ENCODE data around the gene SMIM1. TPM values are rescaled to one million over a fixed set of nuclear protein-coding genes. Genes with fewer than 3 reads are reported as not detected.

SMIM1 gene
- total RNA-seq, 2 experiments from 2014 or later = 1.5 to 1.8 TPM

DNA sequence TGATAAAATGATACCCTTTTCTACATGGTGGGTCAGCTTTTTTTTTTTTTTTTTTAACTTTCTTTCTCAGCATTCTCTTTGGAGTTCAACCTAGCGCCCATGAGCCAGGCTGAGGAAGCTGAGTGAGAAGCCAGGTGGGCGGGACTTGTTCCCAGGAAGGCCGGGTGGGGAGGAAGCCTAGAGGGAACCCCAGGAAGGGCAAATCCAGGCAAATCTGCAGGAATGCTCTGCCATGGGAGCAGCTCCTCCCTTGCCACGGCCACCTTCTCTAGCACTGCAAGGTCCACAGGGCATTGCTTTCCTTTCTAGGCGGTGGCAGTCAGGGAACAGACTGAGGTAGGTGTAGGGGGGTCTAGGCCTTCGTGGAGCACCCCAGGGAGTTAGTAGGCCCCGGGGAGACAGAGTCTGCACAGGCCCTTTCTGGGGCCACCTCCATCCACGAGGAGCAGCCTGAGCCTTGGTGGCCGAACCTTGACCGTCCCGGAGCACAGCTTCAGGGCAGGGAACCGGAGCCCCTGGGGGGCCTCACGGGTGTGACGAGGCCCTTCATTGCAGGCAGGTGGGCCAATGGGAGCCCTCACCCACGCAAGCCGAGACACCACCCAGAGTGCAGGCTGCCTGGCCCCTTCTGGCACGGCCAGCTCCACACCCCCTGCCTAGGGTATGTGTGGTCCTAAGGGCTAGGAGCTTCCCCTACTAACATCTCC lies 38.5 kb upstream of the SMIM1 start:
- Mint-ChIP-seq H3K27me3 (no peaks in the 10 kb centered on the region), H3K36me3 (peaks cover 1% of the 10 kb centered on the region), H3K4me1 (no peaks in the 10 kb centered on the region), H3K9me3 (no peaks in the 10 kb centered on the region), H3K4me3 (no peak overlapping the region), H3K27ac (no peak overlapping the region)
- no peak for DNase-seq

DNA sequence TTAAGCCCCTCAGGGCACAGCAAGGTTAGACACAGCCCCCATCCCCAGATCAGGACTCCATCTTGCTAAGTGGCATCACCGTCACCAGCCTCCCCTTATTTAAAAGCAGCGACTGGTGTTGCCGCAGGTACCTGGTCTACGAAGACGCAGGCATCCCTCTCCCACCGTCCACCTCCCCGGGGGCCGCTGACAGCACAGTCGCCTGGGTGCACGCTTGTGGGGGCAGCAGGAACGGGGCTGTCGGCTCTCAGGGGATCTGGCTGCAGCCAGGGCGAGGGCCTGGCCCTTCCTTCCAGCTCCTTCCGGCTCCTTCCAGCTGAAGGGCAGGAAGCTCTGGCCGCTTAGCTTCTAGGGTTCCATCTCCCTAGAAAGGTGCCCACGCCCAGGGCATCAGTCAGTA lies 37.9 kb upstream of the SMIM1 start:
- H3K4me1 Mint-ChIP-seq = no peaks in the 10 kb centered on the region
- DNase-seq = no peak
- peaks cover 1% of the 10 kb centered on the region for H3K36me3 Mint-ChIP-seq
- no peaks in the 10 kb centered on the region for H3K27me3 Mint-ChIP-seq
- H3K27ac Mint-ChIP-seq = no peak overlapping the region
- H3K4me3 Mint-ChIP-seq = no peak overlapping the region
- no peaks in the 10 kb centered on the region for H3K9me3 Mint-ChIP-seq

- no peaks in the 10 kb centered on the region for H3K9me3 Mint-ChIP-seq
- no peak overlapping the region for H3K27ac Mint-ChIP-seq
- no peaks in the 10 kb centered on the region for H3K4me1 Mint-ChIP-seq
- no peaks in the 10 kb centered on the region for H3K27me3 Mint-ChIP-seq
- DNase-seq = no peak
- H3K4me3 Mint-ChIP-seq = no peak overlapping the region
- H3K36me3 Mint-ChIP-seq = peaks cover 1% of the 10 kb centered on the region
Measured at GRCh38 chr1:3735027-3735681, 37.4 kb upstream of the SMIM1 start.

GRCh38 chr1:3735688-3736087 lies 36.9 kb upstream of the SMIM1 start:
- no peak overlapping the region for H3K27ac Mint-ChIP-seq
- H3K36me3 Mint-ChIP-seq = peaks cover 1% of the 10 kb centered on the region
- no peaks in the 10 kb centered on the region for H3K4me1 Mint-ChIP-seq
- no peaks in the 10 kb centered on the region for H3K9me3 Mint-ChIP-seq
- no peak for DNase-seq
- H3K4me3 Mint-ChIP-seq = no peak overlapping the region
- no peaks in the 10 kb centered on the region for H3K27me3 Mint-ChIP-seq

DNA sequence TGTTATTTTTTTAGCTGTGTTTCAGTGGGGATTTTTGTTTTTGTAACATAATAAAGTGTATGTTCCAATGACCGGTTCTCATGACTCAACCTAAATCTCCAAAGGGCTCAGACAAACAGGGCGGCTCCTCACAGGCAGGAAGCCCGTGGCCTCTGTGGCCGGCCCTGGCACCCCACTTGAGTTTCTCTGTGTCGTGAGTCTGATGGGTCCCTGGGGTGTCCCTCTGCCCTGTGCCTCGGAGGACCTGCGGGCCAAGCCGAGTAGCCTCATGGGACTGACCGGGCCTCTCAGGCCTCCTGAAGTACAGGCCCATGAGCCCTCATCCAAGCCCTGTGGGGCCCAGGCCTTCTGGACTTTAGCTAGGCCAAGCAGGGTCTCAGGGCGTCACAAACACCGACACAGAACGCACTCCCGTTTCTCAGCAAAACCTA lies 36.4 kb upstream of the SMIM1 start:
- Mint-ChIP-seq H3K4me1 (no peaks in the 10 kb centered on the region), H3K9me3 (no peaks in the 10 kb centered on the region), H3K27ac (no peak overlapping the region), H3K4me3 (no peak overlapping the region), H3K27me3 (no peaks in the 10 kb centered on the region), H3K36me3 (peaks cover 1% of the 10 kb centered on the region)
- no peak for DNase-seq

- H3K27ac Mint-ChIP-seq = no peak overlapping the region
Measured at GRCh38 chr1:3736708-3737107, 35.8 kb upstream of the SMIM1 start.

DNA sequence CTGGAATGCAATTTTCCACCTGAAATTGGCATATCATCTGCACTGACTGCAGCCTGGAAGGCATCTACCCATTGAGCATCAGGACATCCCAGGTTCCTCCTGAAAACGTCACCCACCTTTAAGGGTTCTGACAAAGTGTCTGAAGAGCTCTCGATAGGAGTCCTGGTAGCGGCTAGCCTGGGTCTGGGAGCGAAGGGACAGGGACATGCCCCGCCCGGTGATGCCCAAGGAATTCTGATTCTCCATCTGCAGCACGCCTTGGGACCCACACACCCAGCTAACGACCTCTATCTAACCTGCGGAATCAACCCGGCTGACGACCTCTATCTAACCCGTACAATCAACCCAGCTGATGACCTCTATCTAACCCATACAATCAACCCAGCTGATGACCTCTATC lies 33.6 kb upstream of the SMIM1 start:
- DNase-seq = no peak
- no peaks in the 10 kb centered on the region for H3K9me3 Mint-ChIP-seq
- H3K4me3 Mint-ChIP-seq = no peak overlapping the region
- H3K4me1 Mint-ChIP-seq = peaks cover 3% of the 10 kb centered on the region
- peaks cover 1% of the 10 kb centered on the region for H3K36me3 Mint-ChIP-seq
- no peaks in the 10 kb centered on the region for H3K27me3 Mint-ChIP-seq
- H3K27ac Mint-ChIP-seq = no peak overlapping the region

More at GRCh38 chr1:3736708-3737107, 35.8 kb upstream of the SMIM1 start:
- H3K9me3 Mint-ChIP-seq = no peaks in the 10 kb centered on the region
- no peaks in the 10 kb centered on the region for H3K4me1 Mint-ChIP-seq
- no peak for DNase-seq
- H3K27me3 Mint-ChIP-seq = no peaks in the 10 kb centered on the region
- H3K4me3 Mint-ChIP-seq = no peak overlapping the region
- peaks cover 1% of the 10 kb centered on the region for H3K36me3 Mint-ChIP-seq

DNA sequence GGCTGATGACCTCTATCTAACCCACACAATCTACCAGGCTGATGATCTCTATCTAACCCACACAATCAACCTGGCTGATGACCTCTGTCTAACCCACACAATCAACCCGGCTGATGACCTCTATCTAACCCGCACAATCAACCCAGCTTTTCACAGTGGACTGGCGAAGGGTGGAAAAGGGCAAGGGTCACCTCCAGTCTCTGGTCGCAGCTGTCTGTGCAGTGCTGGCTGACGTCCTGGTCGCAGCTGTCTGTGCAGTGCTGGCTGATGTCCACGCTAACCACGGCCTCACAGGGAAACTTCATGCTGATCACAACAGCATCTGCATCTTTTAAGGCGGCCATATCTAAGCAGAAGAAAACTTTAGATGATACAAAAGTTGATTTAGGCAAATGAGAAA lies 32.5 kb upstream of the SMIM1 start:
- no peaks in the 10 kb centered on the region for H3K9me3 Mint-ChIP-seq
- no peak overlapping the region for H3K4me3 Mint-ChIP-seq
- DNase-seq = no peak
- H3K4me1 Mint-ChIP-seq = peaks cover 6% of the 10 kb centered on the region
- no peak overlapping the region for H3K27ac Mint-ChIP-seq
- H3K36me3 Mint-ChIP-seq = peaks cover 3% of the 10 kb centered on the region
- H3K27me3 Mint-ChIP-seq = no peaks in the 10 kb centered on the region

DNA sequence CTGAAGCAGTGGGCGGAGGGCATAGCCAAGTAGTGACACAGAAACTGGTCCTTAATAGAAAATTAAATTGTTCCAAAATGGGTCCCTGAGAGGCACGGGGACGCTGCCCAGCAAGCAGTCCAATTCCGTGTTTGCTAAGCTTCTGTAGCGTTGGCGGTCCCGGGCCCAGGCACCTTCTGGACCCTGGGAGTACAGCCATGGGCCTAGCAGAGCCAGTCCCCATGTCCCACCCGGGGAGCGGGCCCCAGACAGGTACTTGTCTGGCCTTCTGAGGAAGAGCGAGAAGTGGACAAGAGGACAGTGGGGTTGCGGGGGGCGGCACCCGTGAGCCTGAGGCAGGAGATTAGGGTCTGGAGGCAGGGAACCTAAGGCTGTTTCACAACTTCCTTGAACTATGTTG lies 31.8 kb upstream of the SMIM1 start:
- H3K27me3 Mint-ChIP-seq = no peaks in the 10 kb centered on the region
- H3K9me3 Mint-ChIP-seq = no peaks in the 10 kb centered on the region
- H3K27ac Mint-ChIP-seq = no peak overlapping the region
- DNase-seq = no peak
- peaks cover 12% of the 10 kb centered on the region for H3K4me1 Mint-ChIP-seq
- peaks cover 6% of the 10 kb centered on the region for H3K36me3 Mint-ChIP-seq
- no peak overlapping the region for H3K4me3 Mint-ChIP-seq

DNA sequence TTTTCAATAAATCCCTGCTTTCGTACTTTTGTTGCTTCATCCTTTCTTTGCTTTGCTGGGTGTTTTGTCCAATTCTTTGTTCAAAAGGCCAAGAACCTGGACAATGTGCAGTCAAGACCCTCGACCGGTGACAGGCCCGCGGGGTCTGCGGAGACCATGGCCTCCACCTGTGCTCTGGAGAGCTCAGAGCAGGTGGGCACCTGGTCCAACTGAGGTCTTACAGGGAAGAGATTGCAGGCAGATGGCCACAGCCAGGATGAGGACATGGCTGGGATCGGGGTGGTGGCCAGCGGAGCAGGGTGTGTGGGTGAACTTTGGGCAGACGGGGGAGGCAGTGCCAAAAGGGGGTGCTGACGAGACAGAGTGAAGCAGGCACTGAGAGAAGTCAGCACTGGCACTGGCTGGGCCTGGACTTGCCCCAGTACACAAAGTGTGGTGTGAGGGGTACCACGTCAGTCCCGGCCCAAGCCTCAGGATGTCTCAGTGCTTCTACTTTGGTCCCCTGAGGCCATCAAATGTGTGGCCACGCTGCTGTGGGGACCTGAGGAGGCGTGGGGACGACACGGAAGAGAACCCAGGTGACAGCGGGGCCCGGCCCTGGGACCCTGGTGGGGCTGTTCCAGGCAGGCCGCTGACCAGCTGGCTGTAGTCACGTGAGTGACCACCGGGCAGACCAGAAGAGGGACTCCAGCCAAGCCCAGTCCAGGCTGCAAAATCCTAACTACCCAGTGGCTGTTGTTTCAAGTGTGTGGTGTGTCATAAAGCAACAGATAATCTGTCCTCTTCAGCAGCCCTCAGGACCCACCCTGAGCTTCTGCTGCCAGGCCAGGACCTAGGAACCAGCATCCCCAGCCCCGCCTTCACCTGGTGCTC lies 30.7 kb upstream of the SMIM1 start:
- H3K27ac Mint-ChIP-seq = no peak overlapping the region
- H3K4me1 Mint-ChIP-seq = peaks cover 19% of the 10 kb centered on the region
- no peak for DNase-seq
- H3K9me3 Mint-ChIP-seq = no peaks in the 10 kb centered on the region
- H3K27me3 Mint-ChIP-seq = no peaks in the 10 kb centered on the region
- no peak overlapping the region for H3K4me3 Mint-ChIP-seq
- H3K36me3 Mint-ChIP-seq = peaks cover 6% of the 10 kb centered on the region

- H3K27ac Mint-ChIP-seq = no peak overlapping the region
Measured at GRCh38 chr1:3742439-3743298, 29.9 kb upstream of the SMIM1 start.

GRCh38 chr1:3743421-3743820 lies 29.1 kb upstream of the SMIM1 start:
- H3K36me3 Mint-ChIP-seq = peaks cover 5% of the 10 kb centered on the region
- H3K4me3 Mint-ChIP-seq = no peak overlapping the region
- no peak for DNase-seq
- H3K27me3 Mint-ChIP-seq = no peaks in the 10 kb centered on the region
- H3K9me3 Mint-ChIP-seq = no peaks in the 10 kb centered on the region
- no peak overlapping the region for H3K27ac Mint-ChIP-seq
- peaks cover 24% of the 10 kb centered on the region for H3K4me1 Mint-ChIP-seq

More at GRCh38 chr1:3742439-3743298, 29.9 kb upstream of the SMIM1 start:
- Mint-ChIP-seq H3K36me3 (peaks cover 6% of the 10 kb centered on the region), H3K4me1 (peaks cover 20% of the 10 kb centered on the region), H3K27me3 (no peaks in the 10 kb centered on the region), H3K9me3 (no peaks in the 10 kb centered on the region), H3K4me3 (no peak overlapping the region)
- DNase-seq = no peak

DNA sequence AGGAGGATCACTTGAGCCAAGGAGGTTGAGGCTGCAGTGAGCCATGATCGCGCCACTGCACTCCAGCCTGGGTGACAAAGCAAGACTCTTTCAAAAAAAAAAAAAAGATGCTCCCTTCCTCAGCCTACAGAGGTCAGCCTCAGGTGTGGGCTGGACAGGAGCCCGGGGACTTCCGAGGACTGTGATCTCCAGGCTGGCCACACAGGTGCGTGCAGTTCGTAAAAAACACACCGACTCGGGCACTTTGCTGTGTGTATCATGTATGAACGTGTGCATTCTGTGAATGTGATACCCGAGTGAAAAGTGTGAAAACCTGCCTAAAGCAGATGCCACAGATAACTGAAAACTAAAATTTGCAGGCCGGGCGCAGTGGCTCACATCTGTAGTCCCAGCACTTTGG lies 28.7 kb upstream of the SMIM1 start:
- DNase-seq = no peak
- Mint-ChIP-seq H3K9me3 (no peaks in the 10 kb centered on the region), H3K27ac (no peak overlapping the region), H3K27me3 (no peaks in the 10 kb centered on the region), H3K4me1 (peaks cover 24% of the 10 kb centered on the region), H3K4me3 (no peak overlapping the region), H3K36me3 (peaks cover 5% of the 10 kb centered on the region)

GRCh38 chr1:3744646-3745045 lies 27.9 kb upstream of the SMIM1 start:
- DNase-seq = no peak
- Mint-ChIP-seq H3K36me3 (peaks cover 5% of the 10 kb centered on the region), H3K4me1 (peaks cover 24% of the 10 kb centered on the region), H3K27me3 (no peaks in the 10 kb centered on the region), H3K27ac (no peak overlapping the region), H3K9me3 (no peaks in the 10 kb centered on the region), H3K4me3 (no peak overlapping the region)
